Large intestine (tissue), 3 donors: ENCODE measurements around the gene CHMP4B. TPM values are rescaled to one million over a fixed set of nuclear protein-coding genes. Genes with fewer than 3 reads are reported as not detected.

Source experiments
- DNase-seq, 2 donors: peaks; one replicate each; pipeline versions ENCODE4 v3.0.0 to v3.0.0-alpha.2; 2013
- H3K27ac ChIP-seq: one replicate; pipeline ENCODE4 v1.5.1; 2013; ENCODE audit warnings: low read length
- H3K27me3 ChIP-seq: 2 replicates; pipeline ENCODE4 v1.6.1; 2013; ENCODE audit warnings: low read length; ENCODE audit not compliant: control insufficient read depth, insufficient read depth
- H3K36me3 ChIP-seq: 2 replicates; pipeline ENCODE4 v1.6.1; 2013; ENCODE audit warnings: low read length; ENCODE audit not compliant: control insufficient read depth, insufficient read depth
- H3K4me1 ChIP-seq: one replicate; pipeline ENCODE4 v1.6.1; 2013; ENCODE audit warnings: low read length; ENCODE audit not compliant: control insufficient read depth, insufficient read depth
- H3K4me3 ChIP-seq: one replicate; pipeline ENCODE4 v1.5.1; 2013; ENCODE audit warnings: low read length
- H3K9me3 ChIP-seq: one replicate; pipeline ENCODE4 v1.6.1; 2013; ENCODE audit warnings: mild to moderate bottlenecking, low read depth, low read length, moderate library complexity; ENCODE audit not compliant: control insufficient read depth
- WGBS: methylation state at CpG from one replicate; pipeline ENCODE4 v1.1.5; 2013; ENCODE audit warnings: low lambda C conversion rate; ENCODE audit not compliant: insufficient coverage; 5-methylcytosine and 5-hydroxymethylcytosine counted together
- polyA plus RNA-seq: library from polyadenylated mRNA; unstranded; fragments of 120-200 nt; gene quantifications from one replicate; pipeline ENCODE4 v1.2.1, GENCODE V29; 2013

CHMP4B gene
- polyA plus RNA-seq, 1 donor: 98.5 TPM

DNA sequence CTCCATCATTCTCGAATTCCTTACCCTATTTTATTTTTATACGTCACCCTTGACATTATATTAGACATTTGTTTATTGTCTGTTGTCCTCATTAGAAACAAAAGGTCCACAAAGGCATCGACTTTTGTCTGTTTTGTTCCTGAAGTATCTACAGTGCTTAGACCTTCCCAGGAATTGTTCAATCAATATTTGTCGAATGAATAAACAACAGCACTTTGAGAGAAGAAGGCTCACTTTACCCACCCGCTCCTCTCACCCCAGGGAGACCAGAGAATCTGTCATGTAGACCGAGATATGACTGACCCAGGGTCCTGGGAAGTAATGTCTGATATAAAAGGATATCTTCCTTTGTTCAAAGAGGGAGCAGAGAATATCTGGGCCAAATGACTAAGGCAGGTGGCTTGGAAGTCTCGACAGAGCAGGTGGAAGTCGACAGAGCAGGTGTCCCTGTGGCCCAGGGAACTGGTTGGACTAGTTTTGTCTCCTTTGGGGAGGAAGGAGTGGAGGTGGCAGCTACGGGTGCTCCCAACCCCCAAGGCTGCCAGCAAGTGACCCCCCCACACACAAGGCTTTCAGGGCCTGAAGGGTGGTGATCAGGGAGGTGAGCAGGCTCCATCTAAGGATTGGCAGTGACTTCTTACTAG lies 14.8 kb upstream of the CHMP4B start:
- H3K9me3 ChIP-seq: peaks cover 3% of the 10 kb centered on the region
- H3K27me3 ChIP-seq: no peaks in the 10 kb centered on the region
- peak overlapping the region; percentile 50 for H3K27ac ChIP-seq
- peak; percentile 71 to 85 for DNase-seq
- H3K36me3 ChIP-seq: no peaks in the 10 kb centered on the region
- H3K4me3 ChIP-seq: no peak overlapping the region
- 100% methylated on average over 2 of the region's 9 CpGs for WGBS
- peaks cover 4% of the 10 kb centered on the region for H3K4me1 ChIP-seq

DNA sequence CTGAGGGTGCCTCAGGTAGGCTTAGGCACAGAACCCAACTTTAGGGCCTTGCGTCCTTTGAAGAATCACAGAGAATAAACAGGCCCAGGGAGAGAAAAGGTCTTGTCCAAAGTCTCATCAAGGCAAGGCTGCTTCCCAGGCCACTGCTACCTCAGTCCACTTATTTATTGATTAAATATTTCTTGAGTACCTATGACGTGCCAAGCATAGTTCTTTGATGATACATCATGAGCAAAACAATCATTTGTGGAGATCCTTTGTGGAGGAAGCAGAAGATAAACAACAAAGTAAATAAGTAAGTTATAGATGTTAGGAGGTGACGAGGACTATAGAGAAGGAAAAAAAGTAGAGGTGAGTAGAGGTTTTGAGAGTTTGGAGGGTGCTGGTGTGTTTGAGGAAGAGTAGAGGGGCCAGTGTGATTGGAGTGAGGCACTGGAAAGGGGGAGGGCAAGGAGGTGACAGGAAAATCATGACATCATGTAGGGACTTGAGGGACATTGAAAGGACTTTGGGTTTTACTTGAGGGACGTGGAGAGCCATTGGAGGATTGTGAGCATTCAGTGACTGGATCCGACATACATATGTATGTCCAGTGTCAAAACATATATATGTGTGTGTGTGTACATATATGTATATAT lies 14.1 kb upstream of the CHMP4B start:
- WGBS: 47% methylated on average over 2 of the region's 5 CpGs
- no peaks in the 10 kb centered on the region for H3K36me3 ChIP-seq
- H3K4me3 ChIP-seq: no peak overlapping the region
- H3K4me1 ChIP-seq: peaks cover 4% of the 10 kb centered on the region
- DNase-seq: no peak
- H3K27ac ChIP-seq: peak overlapping the region; percentile 50
- H3K27me3 ChIP-seq: no peaks in the 10 kb centered on the region
- H3K9me3 ChIP-seq: peaks cover 3% of the 10 kb centered on the region

DNA sequence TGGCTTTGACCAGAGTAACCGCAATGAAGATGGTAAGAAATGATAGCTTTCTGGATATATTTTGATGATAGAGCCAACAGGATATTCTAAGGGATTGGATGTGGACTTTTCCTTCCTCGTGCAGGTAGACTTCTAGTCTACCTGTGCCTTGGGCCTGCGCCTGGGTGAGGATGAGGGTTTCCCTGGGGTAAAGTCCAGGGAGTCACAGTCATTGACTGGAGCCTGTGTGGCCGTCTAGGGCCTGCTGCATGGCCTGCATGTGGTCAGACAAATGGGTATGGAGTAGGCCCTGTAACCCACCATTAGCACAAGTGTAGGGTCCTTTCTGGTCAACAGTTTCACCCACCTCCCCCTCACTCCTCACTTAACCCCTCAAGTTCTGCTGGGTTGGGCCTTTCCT lies 12.7 kb upstream of the CHMP4B start:
- H3K9me3 ChIP-seq: peaks cover 3% of the 10 kb centered on the region
- H3K27ac ChIP-seq: no peak overlapping the region
- H3K4me3 ChIP-seq: no peak overlapping the region
- no peaks in the 10 kb centered on the region for H3K27me3 ChIP-seq
- H3K4me1 ChIP-seq: peaks cover 4% of the 10 kb centered on the region
- WGBS: no CpG with 5 or more reads among the region's 4 CpGs
- no peak for DNase-seq
- H3K36me3 ChIP-seq: no peaks in the 10 kb centered on the region

DNA sequence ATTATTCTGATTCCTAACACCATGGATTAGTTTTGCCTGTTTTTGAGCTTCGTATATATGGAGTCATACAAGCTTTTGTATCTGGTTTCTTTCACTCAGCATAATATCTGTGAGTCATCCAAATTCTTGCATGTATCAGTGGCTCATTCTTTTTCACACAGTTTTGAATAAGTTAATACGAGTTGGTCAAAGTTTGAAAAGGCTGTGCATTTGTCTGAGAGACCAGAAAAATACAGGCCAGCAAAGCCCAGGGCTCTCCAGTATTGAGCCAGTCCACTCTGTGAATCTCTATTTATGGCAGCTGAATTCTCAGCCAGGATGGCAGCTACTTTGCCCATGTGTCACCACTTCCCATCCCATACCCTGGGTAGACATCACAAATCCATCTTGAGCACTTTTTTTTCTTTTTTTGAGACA lies 7.2 kb upstream of the CHMP4B start:
- H3K4me3 ChIP-seq: no peak overlapping the region
- H3K27ac ChIP-seq: no peak overlapping the region
- WGBS: no CpG with 5 or more reads among the region's 2 CpGs
- no peaks in the 10 kb centered on the region for H3K9me3 ChIP-seq
- H3K4me1 ChIP-seq: no peaks in the 10 kb centered on the region
- H3K27me3 ChIP-seq: no peaks in the 10 kb centered on the region
- DNase-seq: no peak
- no peaks in the 10 kb centered on the region for H3K36me3 ChIP-seq

DNA sequence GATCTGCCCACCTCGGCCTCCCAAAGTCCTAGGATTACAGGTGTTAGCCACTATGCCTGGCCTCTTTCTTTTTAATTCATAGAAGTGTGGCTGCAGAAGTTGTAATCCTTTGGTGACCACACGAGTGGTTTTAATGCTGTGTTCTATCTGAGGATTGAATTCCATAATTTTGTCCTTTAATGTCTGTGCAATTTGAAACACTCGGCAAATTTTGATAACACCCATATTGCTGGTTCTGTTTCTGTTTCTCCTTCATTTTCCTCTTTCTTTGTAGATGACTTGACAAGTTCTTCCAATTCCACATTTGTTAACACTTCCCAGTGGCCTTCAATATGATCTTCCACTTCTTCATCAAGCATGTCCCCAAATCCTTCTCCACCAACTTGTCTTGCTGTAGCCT lies 2.8 kb upstream of the CHMP4B start:
- H3K27ac ChIP-seq: no peak overlapping the region
- 100% methylated on average over 1 of the region's 3 CpGs for WGBS
- H3K4me1 ChIP-seq: peaks cover 4% of the 10 kb centered on the region
- no peak for DNase-seq
- H3K9me3 ChIP-seq: peaks cover 2% of the 10 kb centered on the region
- no peaks in the 10 kb centered on the region for H3K36me3 ChIP-seq
- H3K27me3 ChIP-seq: no peaks in the 10 kb centered on the region
- no peak overlapping the region for H3K4me3 ChIP-seq

DNA sequence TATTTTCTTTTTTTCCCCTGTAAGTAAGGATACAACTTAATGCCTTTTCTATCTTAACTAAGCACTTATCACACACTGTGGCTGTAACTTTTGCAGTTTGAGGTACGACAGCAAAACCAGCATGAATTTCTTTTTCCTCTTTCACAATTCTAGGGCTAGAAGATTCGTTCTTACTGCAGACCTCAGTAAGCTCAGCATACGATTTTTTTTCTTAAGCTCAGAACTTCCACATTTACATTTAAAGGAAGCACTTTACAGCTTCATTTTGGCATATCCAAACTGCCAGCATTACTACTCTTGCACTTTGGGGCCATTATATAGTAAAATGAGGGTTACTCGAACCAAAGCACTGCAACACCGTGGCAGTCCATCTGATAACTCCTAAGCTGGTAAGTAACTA lies 889 bp upstream of the CHMP4B start:
- Histone ChIP-seq H3K27ac (no peak overlapping the region), H3K9me3 (peaks cover 2% of the 10 kb centered on the region), H3K4me1 (peaks cover 20% of the 10 kb centered on the region), H3K36me3 (peaks cover 3% of the 10 kb centered on the region), H3K4me3 (no peak overlapping the region), H3K27me3 (no peaks in the 10 kb centered on the region)
- DNase-seq: no peak
- no CpG with 5 or more reads among the region's 5 CpGs for WGBS

DNA sequence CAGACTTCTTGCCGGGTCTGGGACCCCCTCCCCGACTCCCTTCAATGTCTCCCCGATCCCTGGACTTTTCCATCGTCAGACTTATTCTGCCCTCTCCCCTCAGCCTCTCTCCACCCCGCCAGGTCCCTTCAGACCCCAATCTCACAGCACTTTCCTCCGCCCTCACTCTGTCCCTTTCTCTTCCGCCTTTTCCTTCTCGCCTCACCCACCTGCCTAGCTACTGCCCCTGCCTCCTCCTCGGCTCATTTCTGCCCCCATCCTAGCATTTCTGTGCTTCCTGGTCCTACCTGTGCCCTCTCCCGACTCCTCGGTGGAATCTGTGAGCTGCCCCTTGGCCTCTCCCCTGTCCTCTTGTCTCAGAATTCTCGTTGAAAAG lies 616 bp downstream of the CHMP4B start:
- DNase-seq: peak in 1 of 2 donors; percentile 49
- H3K4me3 ChIP-seq: peak overlapping the region; percentile 87
- 0% methylated on average over 4 of the region's 12 CpGs for WGBS

DNA sequence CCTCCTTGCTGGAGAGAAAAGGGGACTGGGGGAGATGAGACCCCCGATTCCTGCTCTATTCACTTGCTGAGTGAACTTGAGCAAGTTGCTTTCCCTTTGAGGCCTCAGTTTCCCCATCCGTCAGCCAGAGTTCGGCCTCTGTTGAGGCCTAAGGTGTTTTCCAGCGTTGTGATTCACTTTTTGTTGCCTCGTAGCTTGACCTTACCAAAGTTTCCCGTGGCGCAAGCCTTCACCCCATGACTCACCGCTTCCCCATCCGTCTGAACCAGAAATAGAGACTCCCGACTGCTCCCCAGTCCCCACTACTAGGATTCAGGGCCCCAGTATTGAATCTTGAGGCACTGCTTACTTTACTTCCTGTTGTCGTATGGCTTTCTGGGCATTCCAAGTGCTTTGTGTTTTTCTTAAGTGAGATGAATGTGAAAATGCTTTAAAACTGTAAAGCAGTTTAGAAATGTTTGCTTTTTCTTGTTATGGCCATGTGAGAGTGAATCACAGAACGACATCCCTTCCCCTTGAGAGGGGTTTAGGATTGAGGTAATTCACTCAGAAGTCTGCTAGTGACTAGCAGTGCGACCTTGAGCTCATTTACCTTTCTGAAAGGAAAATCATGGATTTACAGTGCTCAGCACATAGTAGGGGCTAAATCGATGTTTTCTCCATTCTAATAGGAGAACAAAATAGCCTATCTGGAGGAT lies 1.2 kb downstream of the CHMP4B start:
- H3K4me3 ChIP-seq: peak overlapping the region; percentile 87
- peak overlapping the region; percentile 96 for H3K27ac ChIP-seq
- peak; percentile 47 to 75 for DNase-seq
- peaks cover 3% of the 10 kb centered on the region for H3K36me3 ChIP-seq
- H3K4me1 ChIP-seq: peaks cover 20% of the 10 kb centered on the region
- WGBS: 0% methylated on average over 1 of the region's 14 CpGs
- H3K9me3 ChIP-seq: peaks cover 2% of the 10 kb centered on the region
- no peaks in the 10 kb centered on the region for H3K27me3 ChIP-seq

More for the DNA sequence above, 616 bp downstream of the CHMP4B start:
- Histone ChIP-seq H3K27me3 (no peaks in the 10 kb centered on the region), H3K9me3 (peaks cover 2% of the 10 kb centered on the region), H3K36me3 (peaks cover 3% of the 10 kb centered on the region), H3K27ac (peak overlapping the region; percentile 96), H3K4me1 (peaks cover 20% of the 10 kb centered on the region)

DNA sequence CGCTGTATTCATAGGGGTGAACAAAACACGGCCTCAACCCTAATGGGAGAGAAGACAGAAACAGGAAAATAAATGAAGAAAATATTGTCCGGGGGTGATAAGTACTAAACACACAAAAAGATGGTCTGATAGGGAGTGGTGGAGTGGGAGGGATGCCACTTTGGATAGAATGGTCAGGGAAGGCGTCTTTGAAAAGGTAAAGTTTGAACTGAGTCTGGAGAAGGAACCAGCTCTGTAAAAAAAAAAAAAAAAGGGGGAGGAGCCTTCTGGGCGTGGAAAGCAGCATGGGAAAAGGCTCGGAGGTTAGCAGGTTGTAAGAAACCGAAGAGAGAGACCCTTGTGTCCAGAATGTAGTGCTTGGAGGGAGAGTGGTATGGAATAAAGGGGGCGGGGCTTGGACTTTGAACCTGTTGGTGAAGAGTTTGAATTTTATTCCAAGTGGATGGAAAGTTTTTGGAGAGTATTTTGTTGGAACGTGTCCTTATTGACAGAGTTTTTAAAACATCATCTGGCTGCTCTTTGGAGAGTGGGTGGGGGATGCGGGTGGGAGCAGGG lies 1.8 kb downstream of the CHMP4B start:
- H3K4me3 ChIP-seq: peak overlapping the region; percentile 87
- peak; percentile 45 to 78 for DNase-seq
- WGBS: 16% methylated on average over 7 of the region's 10 CpGs
- H3K4me1 ChIP-seq: peaks cover 20% of the 10 kb centered on the region
- H3K27me3 ChIP-seq: no peaks in the 10 kb centered on the region
- peaks cover 2% of the 10 kb centered on the region for H3K9me3 ChIP-seq
- H3K36me3 ChIP-seq: peaks cover 3% of the 10 kb centered on the region
- peak overlapping the region; percentile 96 for H3K27ac ChIP-seq

DNA sequence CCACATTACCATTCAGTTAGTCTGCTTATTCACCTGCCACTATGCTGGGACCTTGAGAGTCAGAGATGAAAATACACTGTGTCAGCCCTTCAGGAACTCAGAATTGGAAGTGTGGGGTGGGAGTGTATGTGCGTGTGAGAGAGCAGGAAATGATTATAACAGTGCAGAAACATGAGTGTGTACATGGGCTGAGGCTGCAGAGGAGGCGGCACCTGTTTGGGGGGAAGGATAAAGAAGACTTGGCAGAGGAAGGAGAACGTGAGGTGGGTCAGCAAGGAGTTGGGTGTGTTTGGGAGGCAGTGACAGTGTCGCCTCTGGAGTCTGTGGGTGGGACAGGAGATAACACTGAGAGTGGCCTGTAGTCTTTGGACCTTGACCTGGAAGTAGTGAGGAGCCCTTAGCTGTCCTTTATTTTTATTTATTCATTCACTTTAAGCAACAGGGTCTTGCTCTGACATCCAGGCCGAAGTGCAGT lies 3.1 kb downstream of the CHMP4B start:
- H3K4me3 ChIP-seq: no peak overlapping the region
- peak overlapping the region; percentile 78 for H3K27ac ChIP-seq
- H3K4me1 ChIP-seq: peaks cover 20% of the 10 kb centered on the region
- H3K27me3 ChIP-seq: no peaks in the 10 kb centered on the region
- 43% methylated on average over 1 of the region's 5 CpGs for WGBS
- H3K9me3 ChIP-seq: peaks cover 2% of the 10 kb centered on the region
- H3K36me3 ChIP-seq: peaks cover 3% of the 10 kb centered on the region
- peak; percentile 63 to 85 for DNase-seq
